Bronchial epithelial cell (primary cell): ENCODE results near the gene PNPLA3. TPM values are rescaled to one million over a fixed set of nuclear protein-coding genes. Genes with fewer than 3 reads are reported as not detected.
A peak's percentile ranks its signal among the peaks of the same experiment; 100 is the strongest.

ENCODE experiments used
- DNase-seq: peaks from one replicate; pipeline ENCODE4 v3.0.0-alpha.2; 2010; ENCODE audit warnings: low read depth
- FAIRE-seq: peaks from 2 replicates; lab custom pipeline; 2011; peaks lifted over from hg19 to GRCh38; lab: Jason Lieb, UNC
- H3K27me3 ChIP-seq: 2 replicates; pipeline ENCODE4 v1.5.1; 2011; ENCODE audit warnings: low read length; ENCODE audit not compliant: control insufficient read depth, insufficient read depth
- H3K36me3 ChIP-seq: 2 replicates; pipeline ENCODE4 v1.5.1; 2011; ENCODE audit warnings: low read length; ENCODE audit not compliant: control insufficient read depth, insufficient read depth
- H3K4me3 ChIP-seq: 2 replicates; pipeline ENCODE4 v1.5.1; 2011; ENCODE audit warnings: mild to moderate bottlenecking, low read depth, low read length, control low read depth
- CTCF ChIP-seq: IDR thresholded peaks from 2 replicates; pipeline ENCODE4 v1.5.1; 2011; ENCODE audit warnings: mild to moderate bottlenecking, moderate library complexity, low read length, control low read depth, inconsistent platforms; ENCODE audit not compliant: insufficient read depth, severe bottlenecking
- total RNA-seq: library from RNA; depleted of rRNA; stranded (reverse); fragments of >200 nt; gene quantifications from 2 replicates; pipeline ENCODE4 v1.2.1, GENCODE V29; 2014

PNPLA3 gene
- total RNA-seq, 1 donor from 2014 or later, result 1.3 TPM

- no peak overlapping the region for H3K4me3 ChIP-seq
- no peak for TF ChIP-seq CTCF
- no peak for FAIRE-seq
- no peak for DNase-seq
- H3K27me3 ChIP-seq, result no peaks in the 10 kb centered on the region
- peaks cover 29% of the 10 kb centered on the region for H3K36me3 ChIP-seq
These were observed 57.4 kb downstream of the PNPLA3 start for GRCh38 chr22:43980996-43981395.

GRCh38 chr22:43983808-43984207 lies 60.2 kb downstream of the PNPLA3 start:
- no peak overlapping the region for H3K4me3 ChIP-seq
- DNase-seq, result no peak
- FAIRE-seq, result peak; percentile 50
- peaks cover 20% of the 10 kb centered on the region for H3K36me3 ChIP-seq
- no peaks in the 10 kb centered on the region for H3K27me3 ChIP-seq
- no peak for TF ChIP-seq CTCF

GRCh38 chr22:43985532-43985931 lies 61.9 kb downstream of the PNPLA3 start:
- TF ChIP-seq CTCF, result no peak
- DNase-seq (no peak), FAIRE-seq (no peak)
- Histone ChIP-seq H3K36me3 (peaks cover 18% of the 10 kb centered on the region), H3K27me3 (no peaks in the 10 kb centered on the region), H3K4me3 (no peak overlapping the region)

GRCh38 chr22:43988116-43988820 lies 64.7 kb downstream of the PNPLA3 start:
- DNase-seq (no peak), FAIRE-seq (no peak)
- Histone ChIP-seq H3K4me3 (no peak overlapping the region), H3K27me3 (no peaks in the 10 kb centered on the region), H3K36me3 (peaks cover 20% of the 10 kb centered on the region)
- no peak for TF ChIP-seq CTCF

GRCh38 chr22:43988960-43989359 lies 65.4 kb downstream of the PNPLA3 start:
- H3K4me3 ChIP-seq, result no peak overlapping the region
- H3K36me3 ChIP-seq, result peaks cover 19% of the 10 kb centered on the region
- no peak for TF ChIP-seq CTCF
- DNase-seq (no peak), FAIRE-seq (peak; percentile 62)
- no peaks in the 10 kb centered on the region for H3K27me3 ChIP-seq

- no peak for TF ChIP-seq CTCF
- no peak for DNase-seq
- peaks cover 23% of the 10 kb centered on the region for H3K36me3 ChIP-seq
- no peaks in the 10 kb centered on the region for H3K27me3 ChIP-seq
- FAIRE-seq, result no peak
- no peak overlapping the region for H3K4me3 ChIP-seq
These were observed 66.4 kb downstream of the PNPLA3 start for GRCh38 chr22:43990044-43990443.
